H1 (cell line): ENCODE data around the gene SLC35D3.

Experiments used
- CEBPB ChIP-seq: IDR thresholded peaks from 2 replicates; pipeline ENCODE4 v1.6.1; 2012; ENCODE audit warnings: low read depth, low read length
- EZH2 ChIP-seq: fragments of 200-600 bp; sonication (generic); IDR thresholded peaks from 2 replicates; pipeline ENCODE4 v1.7.1; 2012; ENCODE audit warnings: low read depth, mild to moderate bottlenecking, moderate library complexity, low read length, inconsistent platforms; ENCODE audit not compliant: severe bottlenecking
- MAX ChIP-seq: IDR thresholded peaks from 2 replicates; pipeline ENCODE4 v1.6.1; 2012; ENCODE audit warnings: inconsistent platforms
- SP1 ChIP-seq: IDR thresholded peaks from 2 replicates; pipeline ENCODE4 v1.6.1; 2011; ENCODE audit warnings: low read depth, low read length

DNA sequence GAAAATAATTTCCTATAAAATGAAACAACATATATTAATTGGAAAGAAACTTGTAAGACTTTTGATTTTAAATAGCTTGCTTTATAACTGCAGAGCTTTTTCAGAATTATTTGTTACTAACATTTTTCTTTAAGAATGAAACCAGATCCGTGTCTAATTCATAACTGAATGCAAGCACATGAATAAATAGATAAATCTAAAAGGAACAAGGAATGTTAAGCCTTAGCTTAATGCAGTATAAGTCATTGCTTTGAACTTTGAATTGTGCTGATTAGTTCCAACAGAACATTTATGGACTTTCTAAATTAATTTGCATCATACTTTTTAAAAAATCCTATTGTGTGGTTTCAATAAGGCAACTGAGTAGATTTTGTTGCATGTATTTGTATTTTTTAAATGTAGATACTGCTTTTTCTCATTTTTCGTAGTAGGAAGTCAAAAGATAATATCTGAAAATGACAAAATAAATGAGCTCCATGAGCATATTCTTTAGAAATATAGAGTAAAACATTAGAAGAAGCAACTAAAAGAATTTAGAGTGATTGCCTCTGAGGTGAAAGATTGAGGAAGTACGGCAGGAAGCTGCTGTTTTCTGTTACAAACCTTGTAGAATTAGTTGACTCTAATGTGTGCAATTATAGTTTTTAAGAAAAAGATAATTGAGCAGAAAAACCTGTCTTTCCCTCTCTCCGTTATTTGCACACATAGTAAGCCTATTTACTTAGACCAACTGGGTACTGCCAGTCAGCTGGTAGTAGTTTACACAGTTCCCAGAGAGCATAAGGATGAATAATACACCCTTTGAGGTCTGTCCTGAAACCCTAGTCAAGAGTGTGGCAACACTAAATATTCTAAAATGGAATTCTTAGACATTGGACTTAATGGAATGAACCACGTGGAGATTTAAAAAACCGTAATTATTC is 32.6 kb upstream of the SLC35D3 start:
- TF ChIP-seq EZH2: no peak
- TF ChIP-seq CEBPB: no peak
- TF ChIP-seq SP1: no peak
- no peak for TF ChIP-seq MAX
